H1 (cell line): Measurements from ENCODE around the gene CRYBA4.

Experiments used
- CTCF ChIP-seq, 3 experiments: IDR thresholded peaks; 1 replicate in 2 of 3; 2 replicates in 1 of 3; pipeline versions ENCODE4 v1.5.1 to v1.6.1; 2011; ENCODE audit warnings: low read length in 3 of 3, mild to moderate bottlenecking in 3 of 3, inconsistent platforms in 2 of 3, low read depth in 1 of 3, moderate library complexity in 1 of 3; ENCODE audit not compliant: insufficient read depth in 1 of 3; ENCODE audit errors: control extremely low read depth in 1 of 3
- MAX ChIP-seq: IDR thresholded peaks from 2 replicates; pipeline ENCODE4 v1.6.1; 2012; ENCODE audit warnings: inconsistent platforms
- POLR2A ChIP-seq, 2 experiments: IDR thresholded peaks; 1 replicate in 1 of 2; 2 replicates in 1 of 2; pipeline ENCODE4 v1.6.1; 2011; ENCODE audit warnings: low read depth in 2 of 2, low read length in 2 of 2, mild to moderate bottlenecking in 2 of 2; ENCODE audit errors: control extremely low read depth in 1 of 2
- RAD21 ChIP-seq, 2 experiments: IDR thresholded peaks in 1 of 2; conservative IDR thresholded peaks in 1 of 2; 2 replicates each; pipeline ENCODE4 v1.6.1; 2011; ENCODE audit warnings: low read depth in 2 of 2, low read length in 2 of 2, improper control_type of control experiment in 1 of 2, inconsistent platforms in 1 of 2, mild to moderate bottlenecking in 1 of 2, moderate library complexity in 1 of 2
- TCF12 ChIP-seq: IDR thresholded peaks from 2 replicates; pipeline ENCODE4 v1.6.1; 2011; ENCODE audit warnings: low read depth, mild to moderate bottlenecking, low read length

GRCh38 chr22:26602127-26602526 is 19.6 kb upstream of the CRYBA4 start:
- no peak for TF ChIP-seq POLR2A (IDR thresholded peaks at IDR 0.05; ENCODE audit: control extremely low read depth in 1 of 2, low read depth in 2 of 2, low read length in 2 of 2)
- no peak for TF ChIP-seq RAD21 (IDR thresholded peaks at IDR 0.05 in 1 of 2, conservative IDR thresholded peaks at IDR 0.05 in 1 of 2; ENCODE audit: low read depth in 2 of 2, low read length in 2 of 2)
- no peak for TF ChIP-seq TCF12
- no peak for TF ChIP-seq CTCF (IDR thresholded peaks at IDR 0.05; ENCODE audit: control extremely low read depth in 1 of 3, insufficient read depth in 1 of 3, low read depth in 1 of 3, low read length in 3 of 3)
- no peak for TF ChIP-seq MAX
